B cell (primary cell): ENCODE measurements around the gene HSPB6. TPM values are rescaled to one million over a fixed set of nuclear protein-coding genes. Genes with fewer than 3 reads are reported as not detected.
A peak's percentile ranks its signal among the peaks of the same experiment; 100 is the strongest.

ENCODE experiments used
- ATAC-seq: fragments of 200-7000 bp; cut with Tn5 transposase; one replicate; pipeline ENCODE4 v1.10.0; 2021; ENCODE audit warnings: low read depth, mild to moderate bottlenecking, moderate number of reproducible peaks, moderate library complexity
- CTCF ChIA-PET: fragments of 350-600 bp; sonication (Branson Sonifier 250); formaldehyde crosslinking; loops from one replicate; lab custom pipeline; 2021; ENCODE audit warnings: antibody characterized with exemption, inconsistent platforms; lab: Charles Lee
- POLR2A ChIA-PET: fragments of 350-600 bp; sonication (Branson Sonifier 250); formaldehyde crosslinking; loops from one replicate; lab custom pipeline; 2021; ENCODE audit warnings: antibody characterized with exemption; lab: Charles Lee
- DNase-seq: peaks from one replicate; pipeline ENCODE4 v3.0.0; 2013
- H2AFZ ChIP-seq: 2 replicates; pipeline ENCODE4 v1.6.1; 2012; ENCODE audit warnings: mild to moderate bottlenecking, low read depth, low read length; ENCODE audit not compliant: insufficient read depth, poor library complexity, severe bottlenecking
- H3K27ac ChIP-seq, 2 donors: 1 replicate in 1 of 2; 2 replicates in 1 of 2; pipeline ENCODE4 v1.5.1; 2012 to 2013; ENCODE audit warnings: low read length in 2 of 2, mild to moderate bottlenecking in 2 of 2, moderate library complexity in 1 of 2
- H3K27me3 ChIP-seq, 4 experiments: fragments of 200-600 bp in 1 of 4; sonication (generic) in 1 of 4; replicated peaks in 1 of 4; 1 replicate in 2 of 4; 2 replicates in 2 of 4; pipeline versions ENCODE4 v1.6.1 to v1.7.0; 2013 to 2016; ENCODE audit warnings: low read length in 3 of 4, mild to moderate bottlenecking in 2 of 4, mixed read lengths in 1 of 4, moderate library complexity in 1 of 4; ENCODE audit not compliant: insufficient read depth in 4 of 4, control insufficient read depth in 3 of 4; ENCODE audit errors: control extremely low read depth in 1 of 4
- H3K36me3 ChIP-seq, 2 experiments: replicated peaks in 1 of 2; 1 replicate in 1 of 2; 2 replicates in 1 of 2; pipeline versions ENCODE4 v1.6.1 to v1.7.1; 2013; ENCODE audit warnings: low read length in 1 of 2; ENCODE audit not compliant: insufficient read depth in 2 of 2, control insufficient read depth in 1 of 2; ENCODE audit errors: control extremely low read depth in 1 of 2, extremely low read depth in 1 of 2
- H3K4me1 ChIP-seq, 2 donors: fragments of 200-600 bp in 1 of 2; sonication (generic) in 1 of 2; 1 replicate in 1 of 2; 2 replicates in 1 of 2; pipeline versions ENCODE4 v1.5.1 to v1.6.1; 2013 to 2017; ENCODE audit warnings: low read length in 2 of 2; ENCODE audit not compliant: control insufficient read depth in 2 of 2, insufficient read depth in 2 of 2
- H3K4me2 ChIP-seq: replicated peaks from 2 replicates; pipeline ENCODE3; 2012; ENCODE audit warnings: mild to moderate bottlenecking, low read depth, low read length; ENCODE audit not compliant: poor library complexity, severe bottlenecking
- H3K4me3 ChIP-seq, 5 experiments: fragments of 200-600 bp in 1 of 5; sonication (generic) in 1 of 5; 1 replicate in 3 of 5; 2 replicates in 2 of 5; pipeline versions ENCODE4 v1.5.1 to v1.7.0; 2011 to 2016; ENCODE audit warnings: low read length in 4 of 5, mild to moderate bottlenecking in 4 of 5, low read depth in 2 of 5, control low read depth in 1 of 5, moderate library complexity in 1 of 5; ENCODE audit not compliant: insufficient read depth in 1 of 5; ENCODE audit errors: control extremely low read depth in 1 of 5, extremely low read depth in 1 of 5
- H3K79me2 ChIP-seq: fragments of 200-600 bp; sonication (generic); one replicate; pipeline ENCODE4 v1.6.0; 2016; ENCODE audit warnings: low read length; ENCODE audit not compliant: control insufficient read depth, insufficient read depth
- H3K9ac ChIP-seq: fragments of 200-600 bp; sonication (generic); 2 replicates; pipeline ENCODE4 v1.6.1; 2017; ENCODE audit warnings: mild to moderate bottlenecking, low read length, moderate library complexity
- H3K9me3 ChIP-seq, 3 donors: one replicate each; pipeline versions ENCODE4 v1.6.1 to v1.7.1; 2013; ENCODE audit warnings: low read length in 2 of 3; ENCODE audit not compliant: control insufficient read depth in 2 of 3, insufficient read depth in 1 of 3; ENCODE audit errors: control extremely low read depth in 1 of 3
- H4K20me1 ChIP-seq: 2 replicates; pipeline ENCODE4 v1.6.0; 2012; ENCODE audit warnings: mild to moderate bottlenecking, low read length; ENCODE audit not compliant: insufficient read depth, control insufficient read depth, poor library complexity, severe bottlenecking
- H3K27ac Mint-ChIP-seq: one replicate; pipeline ENCODE4 v1.8.0; 2021; ENCODE audit warnings: mixed read lengths
- H3K27me3 Mint-ChIP-seq: one replicate; pipeline ENCODE4 v1.8.0; 2021; ENCODE audit warnings: mixed read lengths
- H3K4me1 Mint-ChIP-seq: one replicate; pipeline ENCODE4 v1.8.0; 2021; ENCODE audit warnings: mixed read lengths
- H3K4me3 Mint-ChIP-seq: one replicate; pipeline ENCODE4 v1.8.0; 2021; ENCODE audit warnings: mixed read lengths
- H3K9me3 Mint-ChIP-seq: one replicate; pipeline ENCODE4 v1.8.0; 2022; ENCODE audit warnings: mixed read lengths; ENCODE audit not compliant: insufficient read depth
- EZH2 ChIP-seq: IDR thresholded peaks from 2 replicates; pipeline ENCODE4 v1.6.1; 2012; ENCODE audit warnings: borderline replicate concordance, low read depth, mild to moderate bottlenecking, moderate library complexity, low read length; ENCODE audit not compliant: insufficient read depth, poor library complexity, severe bottlenecking
- WGBS: methylation state at CpG from one replicate; pipeline ENCODE4 v1.1.5; 2013; ENCODE audit warnings: missing lambda C conversion rate; ENCODE audit not compliant: insufficient coverage; 5-methylcytosine and 5-hydroxymethylcytosine counted together
- intact Hi-C: fragments of 100-400 bp; cut with micrococcal nuclease; formaldehyde crosslinking; loops from one replicate; pipeline ENCODE4 v1.10.0; 2022
- polyA plus RNA-seq: library from polyadenylated mRNA; depleted of rRNA; stranded (reverse); fragments of >200 nt; gene quantifications from 2 replicates; pipeline ENCODE4 v1.2.3, GENCODE V29; 2012
- total RNA-seq, 2 donors: library from RNA; stranded (reverse); fragments of 120-200 nt in 1 of 2; gene quantifications; 1 replicate in 1 of 2; 2 replicates in 1 of 2; pipeline versions ENCODE4 v1.2.3 to v1.2.4, GENCODE V29; 2013 to 2022
- TF ChIP-seq, protein P1 (sequence below): fragments of 200-600 bp; IDR thresholded peaks from one replicate; pipeline ENCODE4 v1.8.0; 2022; ENCODE audit warnings: antibody characterized with exemption, mild to moderate bottlenecking

The HSPB6 gene
- total and polyA plus RNA-seq, 2 donors (not counting 1 experiment from before 2014, with no cell fraction given): not detected

GRCh38 chr19:35801828-35802227 lies 45.0 kb upstream of the HSPB6 start:
- H3K27me3 ChIP-seq: peaks cover 0 to 12% (median under 1%) of the 10 kb centered on the region in 4 experiments
- H3K4me1 ChIP-seq: peaks cover 11 to 16% of the 10 kb centered on the region in 2 donors
- no peaks in the 10 kb centered on the region for H3K9me3 Mint-ChIP-seq
- ATAC-seq (no peak), DNase-seq (no peak)
- no peak overlapping the region for H3K4me2 ChIP-seq
- no peak overlapping the region for H3K4me3 Mint-ChIP-seq
- intact Hi-C loops: no loop called here
- no peak overlapping the region for H2AFZ ChIP-seq
- no peak overlapping the region for H3K27ac ChIP-seq
- ChIA-PET CTCF (no interaction called here), POLR2A (no interaction called here)
- H3K4me1 Mint-ChIP-seq: peaks cover 16% of the 10 kb centered on the region
- H3K36me3 ChIP-seq: no peaks in the 10 kb centered on the region
- WGBS: 88% methylated on average over 1 of the region's 3 CpGs
- no peak overlapping the region for H3K27ac Mint-ChIP-seq
- H3K27me3 Mint-ChIP-seq: peaks cover 11% of the 10 kb centered on the region
- H3K9ac ChIP-seq: no peak overlapping the region
- TF ChIP-seq EZH2: no peak
- TF ChIP-seq, protein P1, sequence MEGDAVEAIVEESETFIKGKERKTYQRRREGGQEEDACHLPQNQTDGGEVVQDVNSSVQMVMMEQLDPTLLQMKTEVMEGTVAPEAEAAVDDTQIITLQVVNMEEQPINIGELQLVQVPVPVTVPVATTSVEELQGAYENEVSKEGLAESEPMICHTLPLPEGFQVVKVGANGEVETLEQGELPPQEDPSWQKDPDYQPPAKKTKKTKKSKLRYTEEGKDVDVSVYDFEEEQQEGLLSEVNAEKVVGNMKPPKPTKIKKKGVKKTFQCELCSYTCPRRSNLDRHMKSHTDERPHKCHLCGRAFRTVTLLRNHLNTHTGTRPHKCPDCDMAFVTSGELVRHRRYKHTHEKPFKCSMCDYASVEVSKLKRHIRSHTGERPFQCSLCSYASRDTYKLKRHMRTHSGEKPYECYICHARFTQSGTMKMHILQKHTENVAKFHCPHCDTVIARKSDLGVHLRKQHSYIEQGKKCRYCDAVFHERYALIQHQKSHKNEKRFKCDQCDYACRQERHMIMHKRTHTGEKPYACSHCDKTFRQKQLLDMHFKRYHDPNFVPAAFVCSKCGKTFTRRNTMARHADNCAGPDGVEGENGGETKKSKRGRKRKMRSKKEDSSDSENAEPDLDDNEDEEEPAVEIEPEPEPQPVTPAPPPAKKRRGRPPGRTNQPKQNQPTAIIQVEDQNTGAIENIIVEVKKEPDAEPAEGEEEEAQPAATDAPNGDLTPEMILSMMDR: no peak
- H3K9me3 ChIP-seq: peaks cover 0 to 24% (median 0%) of the 10 kb centered on the region in 3 donors
- no peaks in the 10 kb centered on the region for H4K20me1 ChIP-seq
- no peaks in the 10 kb centered on the region for H3K79me2 ChIP-seq
- no peak overlapping the region for H3K4me3 ChIP-seq

GRCh38 chr19:35797663-35798062 lies 40.8 kb upstream of the HSPB6 start:
- 11% methylated on average over 15 of the region's 15 CpGs for WGBS
- no peak overlapping the region for H3K4me3 ChIP-seq
- H3K4me2 ChIP-seq: peak overlapping the region; percentile 30
- H3K79me2 ChIP-seq: no peaks in the 10 kb centered on the region
- ChIA-PET POLR2A (no interaction called here), CTCF (no interaction called here)
- no peak overlapping the region for H3K9ac ChIP-seq
- H3K27ac Mint-ChIP-seq: no peak overlapping the region
- no peak for DNase-seq
- H2AFZ ChIP-seq: no peak overlapping the region
- peaks cover 0 to 13% (median 0%) of the 10 kb centered on the region in 3 donors for H3K9me3 ChIP-seq
- peaks cover 26% of the 10 kb centered on the region for H3K27me3 Mint-ChIP-seq
- H3K27ac ChIP-seq: no peak overlapping the region
- intact Hi-C loops: no loop called here
- TF ChIP-seq, protein P1: no peak
- TF ChIP-seq EZH2: no peak
- ATAC-seq: no peak
- H3K36me3 ChIP-seq: no peaks in the 10 kb centered on the region
- no peaks in the 10 kb centered on the region for H3K9me3 Mint-ChIP-seq
- H3K4me1 Mint-ChIP-seq: peaks cover 6% of the 10 kb centered on the region
- H4K20me1 ChIP-seq: no peaks in the 10 kb centered on the region
- peak overlapping the region; percentile 13 for H3K4me3 Mint-ChIP-seq
- peaks cover 0 to 17% (median 3%) of the 10 kb centered on the region in 4 experiments for H3K27me3 ChIP-seq
- peaks cover 0 to 5% of the 10 kb centered on the region in 2 donors for H3K4me1 ChIP-seq
